OCI-LY7 (cell line): Measurements from ENCODE around the gene INPP5K. TPM values are rescaled to one million over a fixed set of nuclear protein-coding genes. Genes with fewer than 3 reads are reported as not detected.

Experiments
- BruUV-seq: library from RNA; stranded (reverse); fragments of 400-500 nt; replicated peaks from 2 replicates; lab custom pipeline; 2021; lab: Mats Ljungman, UMichigan
- CTCF ChIA-PET: fragments of 300-600 bp; sonication (Branson Sonifier 250); formaldehyde crosslinking; loops from one replicate; lab custom pipeline; 2022; ENCODE audit warnings: antibody characterized with exemption; ENCODE audit not compliant: unreplicated experiment; lab: Charles Lee
- POLR2A ChIA-PET: fragments of 300-600 bp; sonication (Branson Sonifier 250); formaldehyde crosslinking; loops from one replicate; lab custom pipeline; 2022; ENCODE audit warnings: antibody characterized with exemption; lab: Charles Lee
- DNase-seq: peaks from one replicate; pipeline ENCODE4 v3.0.0-alpha.2; 2015; ENCODE audit warnings: low spot score
- H2AFZ ChIP-seq: fragments of 200-600 bp; sonication (generic), shearing (Covaris generic); 2 replicates; pipeline ENCODE4 v1.6.1; 2014; ENCODE audit warnings: mild to moderate bottlenecking, antibody characterized with exemption, low read length, moderate library complexity
- H3K27ac ChIP-seq: fragments of 200-600 bp; sonication (generic); 2 replicates; pipeline ENCODE4 v1.5.1; 2014; ENCODE audit warnings: mixed run types, low read depth, mild to moderate bottlenecking, moderate library complexity, low read length, inconsistent platforms; ENCODE audit not compliant: poor library complexity, severe bottlenecking
- H3K36me3 ChIP-seq: fragments of 200-600 bp; sonication (generic); 2 replicates; pipeline ENCODE4 v1.6.1; 2014; ENCODE audit warnings: mild to moderate bottlenecking, antibody characterized with exemption, low read length, moderate library complexity, mixed read lengths; ENCODE audit not compliant: insufficient read depth
- H3K4me1 ChIP-seq: fragments of 200-600 bp; sonication (generic); 2 replicates; pipeline ENCODE4 v1.5.1; 2014; ENCODE audit warnings: mild to moderate bottlenecking, low read length; ENCODE audit not compliant: insufficient read depth, poor library complexity, severe bottlenecking
- H3K4me2 ChIP-seq: fragments of 200-600 bp; sonication (generic); 2 replicates; pipeline ENCODE4 v1.6.1; 2014; ENCODE audit warnings: mild to moderate bottlenecking, low read length
- H3K4me3 ChIP-seq: fragments of 200-600 bp; sonication (generic); 2 replicates; pipeline ENCODE4 v1.5.1; 2014; ENCODE audit warnings: mild to moderate bottlenecking, low read depth, low read length; ENCODE audit not compliant: poor library complexity, severe bottlenecking
- H3K79me2 ChIP-seq: fragments of 200-600 bp; sonication (generic); 2 replicates; pipeline ENCODE4 v1.6.1; 2016; ENCODE audit warnings: low read depth, mild to moderate bottlenecking, low read length, moderate library complexity, mixed read lengths; ENCODE audit not compliant: insufficient read depth
- H3K9me2 ChIP-seq: fragments of 200-600 bp; sonication (generic); 2 replicates; pipeline ENCODE4 v1.6.1; 2016; ENCODE audit warnings: mild to moderate bottlenecking, low read length, mixed read lengths; ENCODE audit not compliant: insufficient read depth
- H3K9me3 ChIP-seq: fragments of 200-600 bp; sonication (generic); 2 replicates; pipeline ENCODE4 v1.6.1; 2014; ENCODE audit warnings: mild to moderate bottlenecking, mixed run types, low read length, mixed read lengths
- H4K20me1 ChIP-seq: fragments of 200-600 bp; sonication (generic); 2 replicates; pipeline ENCODE4 v1.6.1; 2014; ENCODE audit warnings: mild to moderate bottlenecking, antibody characterized with exemption, low read length, moderate library complexity, mixed read lengths; ENCODE audit not compliant: insufficient read depth
- CTCF ChIP-seq: fragments of 200-600 bp; sonication (generic); conservative IDR thresholded peaks from 2 replicates; pipeline ENCODE4 v1.5.1; 2014; ENCODE audit warnings: mild to moderate bottlenecking, antibody characterized with exemption, low read length, moderate library complexity, mixed read lengths
- EZH2phosphoT487 ChIP-seq: fragments of 200-600 bp; sonication (generic); IDR thresholded peaks from 2 replicates; pipeline ENCODE4 v1.6.1; 2018; ENCODE audit warnings: low read depth, borderline replicate concordance, mild to moderate bottlenecking, mixed run types, antibody characterized with exemption, low read length, moderate library complexity, mixed read lengths
- intact Hi-C: fragments of 100-400 bp; cut with micrococcal nuclease; formaldehyde crosslinking; loops from one replicate; pipeline ENCODE4 v1.10.0; 2022; ENCODE audit not compliant: unreplicated experiment
- total RNA-seq, 2 experiments: library from RNA; depleted of rRNA in 1 of 2; stranded (reverse); fragments of >200 nt in 1 of 2; shearing (Covaris generic) in 1 of 2; gene quantifications; 2 replicates each; pipeline ENCODE4 v1.2.3, GENCODE V29; 2014 to 2022

Gene INPP5K
- total RNA-seq, 2 experiments from 2014 or later = 28.8 to 40.7 TPM

GRCh38 chr17:1464186-1464585 lies 52.2 kb downstream of the INPP5K start:
- no peak for TF ChIP-seq CTCF
- TF ChIP-seq EZH2phosphoT487 = no peak
- no peaks in the 10 kb centered on the region for H3K9me3 ChIP-seq
- no peaks in the 10 kb centered on the region for H3K79me2 ChIP-seq
- intact Hi-C loops = no loop called here
- peaks cover 26% of the 10 kb centered on the region for H3K36me3 ChIP-seq
- no peak overlapping the region for H3K4me3 ChIP-seq
- no peak overlapping the region for H2AFZ ChIP-seq
- DNase-seq = no peak
- ChIA-PET CTCF (no interaction called here), POLR2A (no interaction called here)
- no peak overlapping the region for H3K27ac ChIP-seq
- no peaks in the 10 kb centered on the region for H4K20me1 ChIP-seq
- no TSS peak for BruUV-seq
- no peak overlapping the region for H3K4me2 ChIP-seq
- no peaks in the 10 kb centered on the region for H3K9me2 ChIP-seq
- peaks cover 22% of the 10 kb centered on the region for H3K4me1 ChIP-seq

- POLR2A ChIA-PET = interaction anchor here (0.8 to 0.9 kb wide), 2 partner anchors 13 to 73 kb away, joined by 3 to 4 read pairs; no protein-coding TSS in a partner anchor
- intact Hi-C loops = loop anchor here (1.0 kb wide), 1 partner anchor 22 kb away; no protein-coding TSS in a partner anchor
- CTCF ChIA-PET = no interaction called here
- H3K27ac ChIP-seq = peak overlapping the region; percentile 36
- H3K4me3 ChIP-seq = peak overlapping the region; percentile 50
- DNase-seq = no peak
- TF ChIP-seq CTCF (no peak), EZH2phosphoT487 (no peak)
- no peaks in the 10 kb centered on the region for H3K9me3 ChIP-seq
- H3K4me2 ChIP-seq = peak overlapping the region; percentile 50
- no peaks in the 10 kb centered on the region for H3K9me2 ChIP-seq
- peaks cover 12% of the 10 kb centered on the region for H3K36me3 ChIP-seq
- no TSS peak for BruUV-seq
- H3K4me1 ChIP-seq = peaks cover 22% of the 10 kb centered on the region
- no peaks in the 10 kb centered on the region for H4K20me1 ChIP-seq
- H3K79me2 ChIP-seq = no peaks in the 10 kb centered on the region
- peak overlapping the region; percentile 41; the same call in 1 of the 2 replicates for H2AFZ ChIP-seq
Measured at GRCh38 chr17:1462164-1463112, 54.0 kb downstream of the INPP5K start.
